GM12891 (cell line): ENCODE results near the gene KAZN.

ENCODE experiments used
- POLR2A ChIP-seq: IDR thresholded peaks from 2 replicates; pipeline ENCODE4 v1.6.1; 2011; ENCODE audit warnings: low read depth, low read length, control low read depth
- POU2F2 ChIP-seq: IDR thresholded peaks from 2 replicates; pipeline ENCODE4 v1.6.1; 2011; ENCODE audit warnings: low read depth, mild to moderate bottlenecking, control low read depth, low read length, moderate library complexity

- TF ChIP-seq POLR2A (no peak), POU2F2 (no peak)
Observed at GRCh38 chr1:14662116-14662515, 63.6 kb downstream of the KAZN start.
